ENCODE measurements around the gene ZNF397.

Gene ZNF397

GRCh38 chr18:35244671-35245070 lies 3.8 kb downstream of the ZNF397 start:
- H3K4me2 ChIP-seq (ENCODE audit: low read length): no peak overlapping the region
- no peak overlapping the region for H3K27ac ChIP-seq (ENCODE audit: low read depth, low read length)
- H3K4me1 ChIP-seq (ENCODE audit: control insufficient read depth, low read length): peaks cover 38% of the 10 kb centered on the region
- peaks cover 4% of the 10 kb centered on the region; the same call in 1 of the 2 replicates for H3F3A ChIP-seq (ENCODE audit: control insufficient read depth, insufficient read depth)
- H3K36me3 ChIP-seq (ENCODE audit: control insufficient read depth, low read length): peaks cover 75% of the 10 kb centered on the region
- peaks cover 57% of the 10 kb centered on the region for H3K9me3 ChIP-seq (ENCODE audit: control insufficient read depth, insufficient read depth, low read length)
- H3K9me2 ChIP-seq (replicated peaks; ENCODE audit: control insufficient read depth, low read length): no peaks in the 10 kb centered on the region
- H3K27me3 ChIP-seq (ENCODE audit: control insufficient read depth, low read length): no peaks in the 10 kb centered on the region
- no peak overlapping the region for H3K4me3 ChIP-seq (ENCODE audit: low read length)
- TF ChIP-seq EZH2phosphoT487 (IDR thresholded peaks at IDR 0.05; ENCODE audit: borderline replicate concordance, low read length): no peak
- H4K20me1 ChIP-seq (ENCODE audit: control insufficient read depth, insufficient read depth, low read depth, low read length): no peaks in the 10 kb centered on the region
- peaks cover 38% of the 10 kb centered on the region for H3K79me2 ChIP-seq (ENCODE audit: control insufficient read depth, low read length)

- no peak overlapping the region for H3K4me3 ChIP-seq (ENCODE audit: low read length)
- no peaks in the 10 kb centered on the region for H4K20me1 ChIP-seq (ENCODE audit: control insufficient read depth, insufficient read depth, low read depth, low read length)
- H3K79me2 ChIP-seq (ENCODE audit: control insufficient read depth, low read length): peaks cover 38% of the 10 kb centered on the region
- TF ChIP-seq, protein P1, sequence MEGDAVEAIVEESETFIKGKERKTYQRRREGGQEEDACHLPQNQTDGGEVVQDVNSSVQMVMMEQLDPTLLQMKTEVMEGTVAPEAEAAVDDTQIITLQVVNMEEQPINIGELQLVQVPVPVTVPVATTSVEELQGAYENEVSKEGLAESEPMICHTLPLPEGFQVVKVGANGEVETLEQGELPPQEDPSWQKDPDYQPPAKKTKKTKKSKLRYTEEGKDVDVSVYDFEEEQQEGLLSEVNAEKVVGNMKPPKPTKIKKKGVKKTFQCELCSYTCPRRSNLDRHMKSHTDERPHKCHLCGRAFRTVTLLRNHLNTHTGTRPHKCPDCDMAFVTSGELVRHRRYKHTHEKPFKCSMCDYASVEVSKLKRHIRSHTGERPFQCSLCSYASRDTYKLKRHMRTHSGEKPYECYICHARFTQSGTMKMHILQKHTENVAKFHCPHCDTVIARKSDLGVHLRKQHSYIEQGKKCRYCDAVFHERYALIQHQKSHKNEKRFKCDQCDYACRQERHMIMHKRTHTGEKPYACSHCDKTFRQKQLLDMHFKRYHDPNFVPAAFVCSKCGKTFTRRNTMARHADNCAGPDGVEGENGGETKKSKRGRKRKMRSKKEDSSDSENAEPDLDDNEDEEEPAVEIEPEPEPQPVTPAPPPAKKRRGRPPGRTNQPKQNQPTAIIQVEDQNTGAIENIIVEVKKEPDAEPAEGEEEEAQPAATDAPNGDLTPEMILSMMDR (IDR thresholded peaks at IDR 0.05; ENCODE audit: low read depth, low read length, poor library complexity, severe bottlenecking): no peak
- TF ChIP-seq EZH2phosphoT487 (IDR thresholded peaks at IDR 0.05; ENCODE audit: borderline replicate concordance, low read length): no peak
- H3K4me1 ChIP-seq (ENCODE audit: control insufficient read depth, low read length): peaks cover 33% of the 10 kb centered on the region
- no peaks in the 10 kb centered on the region for H3K9me2 ChIP-seq (replicated peaks; ENCODE audit: control insufficient read depth, low read length)
- no peak overlapping the region for H3K4me2 ChIP-seq (ENCODE audit: low read length)
- H3F3A ChIP-seq (ENCODE audit: control insufficient read depth, insufficient read depth): peaks cover 4% of the 10 kb centered on the region; the same call in 1 of the 2 replicates
- H3K27me3 ChIP-seq (ENCODE audit: control insufficient read depth, low read length): no peaks in the 10 kb centered on the region
- peaks cover 57% of the 10 kb centered on the region for H3K9me3 ChIP-seq (ENCODE audit: control insufficient read depth, insufficient read depth, low read length)
- H3K36me3 ChIP-seq (ENCODE audit: control insufficient read depth, low read length): peaks cover 86% of the 10 kb centered on the region
- no peak overlapping the region for H3K27ac ChIP-seq (ENCODE audit: low read depth, low read length)
These were observed 5.0 kb downstream of the ZNF397 start for GRCh38 chr18:35245719-35246317.

DNA sequence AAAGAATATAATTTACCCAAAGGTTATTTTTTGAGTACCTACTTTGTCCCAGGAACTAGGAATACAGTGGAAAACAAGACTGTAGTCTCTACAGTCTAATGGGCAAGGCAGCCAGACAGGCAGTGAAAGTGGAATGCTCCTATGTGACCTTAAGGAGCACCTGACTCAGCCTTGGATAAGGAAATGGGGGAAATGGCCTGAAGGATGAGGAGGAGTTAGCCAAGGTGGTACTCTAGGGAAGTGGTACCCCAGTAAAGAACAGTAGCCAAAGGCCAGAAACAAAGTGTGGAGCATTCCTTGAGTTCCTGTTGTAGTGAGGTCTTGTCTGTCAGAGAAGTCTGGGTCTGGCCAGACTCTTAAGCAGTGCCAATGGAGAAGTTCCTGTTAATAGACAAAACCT lies 6.0 kb downstream of the ZNF397 start:
- TF ChIP-seq, protein P1 (IDR thresholded peaks at IDR 0.05; ENCODE audit: low read depth, low read length, poor library complexity, severe bottlenecking): no peak
- TF ChIP-seq EZH2phosphoT487 (IDR thresholded peaks at IDR 0.05; ENCODE audit: borderline replicate concordance, low read length): no peak
- Histone ChIP-seq H3K27ac (ENCODE audit: low read depth, low read length) (peak overlapping the region; percentile 65), H3F3A (ENCODE audit: control insufficient read depth, insufficient read depth) (peaks cover 4% of the 10 kb centered on the region; the same call in 1 of the 2 replicates), H3K9me3 (ENCODE audit: control insufficient read depth, insufficient read depth, low read length) (peaks cover 57% of the 10 kb centered on the region), H3K4me2 (ENCODE audit: low read length) (peak overlapping the region; percentile 70), H3K79me2 (ENCODE audit: control insufficient read depth, low read length) (peaks cover 28% of the 10 kb centered on the region), H3K27me3 (ENCODE audit: control insufficient read depth, low read length) (no peaks in the 10 kb centered on the region), H3K36me3 (ENCODE audit: control insufficient read depth, low read length) (peaks cover 91% of the 10 kb centered on the region), H3K4me3 (ENCODE audit: low read length) (peak overlapping the region; percentile 56; the same call in 1 of the 2 replicates), H3K9me2 (replicated peaks; ENCODE audit: control insufficient read depth, low read length) (no peaks in the 10 kb centered on the region), H3K4me1 (ENCODE audit: control insufficient read depth, low read length) (peaks cover 31% of the 10 kb centered on the region), H4K20me1 (ENCODE audit: control insufficient read depth, insufficient read depth, low read depth, low read length) (no peaks in the 10 kb centered on the region)

Data from DOHH2 (cell line).